ENCODE measurements around the gene PDAP1. TPM values are rescaled to one million over a fixed set of nuclear protein-coding genes. Genes with fewer than 3 reads are reported as not detected.
A peak's percentile ranks its signal among the peaks of the same experiment; 100 is the strongest.

PDAP1 gene
- total RNA-seq, 4 donors from 2014 or later: 85.9 to 116 (median 99.9) TPM

DNA sequence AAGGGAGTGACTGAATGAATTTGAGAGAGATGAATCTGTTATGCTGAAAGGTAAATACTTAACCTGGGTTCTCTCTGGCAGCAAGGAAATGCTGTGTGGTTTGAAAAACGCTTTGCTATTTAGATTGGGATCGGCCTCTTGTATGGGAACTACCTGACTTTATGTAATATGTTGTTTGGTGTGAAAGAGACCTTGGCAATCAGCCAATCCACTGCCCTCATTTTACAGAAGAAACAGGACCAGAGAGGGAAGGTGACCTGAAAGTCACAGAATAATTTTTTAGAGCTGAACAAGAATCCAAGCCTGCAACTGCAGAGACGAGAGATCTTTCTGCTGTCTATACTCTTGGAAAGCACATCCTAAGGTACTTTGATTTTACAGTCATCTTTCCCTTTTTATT, 1.4 kb upstream of the PDAP1 start:
- no peak for DNase-seq (ENCODE audit: extremely low spot score)
- 37% methylated on average over 3 of the region's 3 CpGs for WGBS
- H3K27me3 ChIP-seq: no peaks in the 10 kb centered on the region
- H3K36me3 ChIP-seq: peaks cover 30 to 52% (median 50%) of the 10 kb centered on the region in 4 donors
- no peaks in the 10 kb centered on the region for H3K9me3 ChIP-seq
- H3K4me1 ChIP-seq: peaks cover 40 to 51% (median 47%) of the 10 kb centered on the region in 4 donors
- TF ChIP-seq POLR2A (IDR thresholded peaks at IDR 0.05; ENCODE audit: low read depth) (no peak), EP300 (IDR thresholded peaks at IDR 0.05) (no peak), CTCF (IDR thresholded peaks at IDR 0.05) (no peak), POLR2AphosphoS5 (IDR thresholded peaks at IDR 0.05) (no peak)
- intact Hi-C loops (cut with DNase I): loop anchor here (5.0 kb wide), 1 partner anchor 43 kb away; no protein-coding TSS in a partner anchor
- H3K27ac ChIP-seq (replicated peaks in 1 of 4): peak overlapping the region; percentile 95 to 98 (median 95)
- peak overlapping the region; percentile 93 to 100 (median 97) for H3K4me3 ChIP-seq

GRCh38 chr7:99409192-99409572, 785 bp upstream of the PDAP1 start:
- no peak for TF ChIP-seq POLR2A (IDR thresholded peaks at IDR 0.05; ENCODE audit: low read depth)
- intact Hi-C loops (cut with DNase I): loop anchor here (5.0 kb wide), 1 partner anchor 42 kb away; no protein-coding TSS in a partner anchor
- H3K9me3 ChIP-seq: no peaks in the 10 kb centered on the region
- H3K27ac ChIP-seq (replicated peaks in 1 of 4): peak overlapping the region; percentile 95 to 98 (median 95)
- H3K27me3 ChIP-seq: no peaks in the 10 kb centered on the region
- H3K4me3 ChIP-seq: peak overlapping the region; percentile 93 to 100 (median 97)
- H3K36me3 ChIP-seq: peaks cover 32 to 52% (median 50%) of the 10 kb centered on the region in 4 donors
- under 1% methylated on average over 18 of the region's 18 CpGs for WGBS
- peaks cover 46 to 58% (median 53%) of the 10 kb centered on the region in 4 donors for H3K4me1 ChIP-seq
- DNase-seq (ENCODE audit: extremely low spot score): no peak

- WGBS: 1% methylated on average over 11 of the region's 28 CpGs
- Histone ChIP-seq H3K4me3 (peak overlapping the region; percentile 93 to 100 (median 97)), H3K27me3 (no peaks in the 10 kb centered on the region), H3K36me3 (peaks cover 30 to 52% (median 49%) of the 10 kb centered on the region in 4 donors), H3K27ac (replicated peaks in 1 of 4) (peak overlapping the region; percentile 95 to 98 (median 95)), H3K4me1 (peaks cover 46 to 62% (median 55%) of the 10 kb centered on the region in 4 donors), H3K9me3 (no peaks in the 10 kb centered on the region)
- TF ChIP-seq POLR2AphosphoS5 (IDR thresholded peaks at IDR 0.05) (no peak), POLR2A (IDR thresholded peaks at IDR 0.05; ENCODE audit: low read depth) (no peak), EP300 (IDR thresholded peaks at IDR 0.05) (no peak), CTCF (IDR thresholded peaks at IDR 0.05) (no peak)
- intact Hi-C loops (cut with DNase I): loop anchor here (5.0 kb wide), 1 partner anchor 41 kb away; no protein-coding TSS in a partner anchor
- no peak for DNase-seq (ENCODE audit: extremely low spot score)
Measured at GRCh38 chr7:99407872-99408378, 472 bp downstream of the PDAP1 start.

GRCh38 chr7:99406557-99406956, 1.8 kb downstream of the PDAP1 start:
- H3K4me1 ChIP-seq: peaks cover 46 to 62% (median 55%) of the 10 kb centered on the region in 4 donors
- intact Hi-C loops (cut with DNase I): loop anchor here (5.0 kb wide), 1 partner anchor 39 kb away; no protein-coding TSS in a partner anchor
- TF ChIP-seq CTCF (IDR thresholded peaks at IDR 0.05) (no peak), EP300 (IDR thresholded peaks at IDR 0.05) (no peak), POLR2A (IDR thresholded peaks at IDR 0.05; ENCODE audit: low read depth) (no peak), POLR2AphosphoS5 (IDR thresholded peaks at IDR 0.05) (no peak)
- peak overlapping the region in 1 of 4 donors; percentile 7 for H3K27ac ChIP-seq (replicated peaks in 1 of 4)
- DNase-seq (ENCODE audit: extremely low spot score): no peak
- H3K36me3 ChIP-seq: peaks cover 30 to 52% (median 49%) of the 10 kb centered on the region in 4 donors
- H3K27me3 ChIP-seq: no peaks in the 10 kb centered on the region
- 100% methylated on average over 1 of the region's 1 CpG for WGBS
- no peak overlapping the region for H3K4me3 ChIP-seq
- H3K9me3 ChIP-seq: no peaks in the 10 kb centered on the region

DNA sequence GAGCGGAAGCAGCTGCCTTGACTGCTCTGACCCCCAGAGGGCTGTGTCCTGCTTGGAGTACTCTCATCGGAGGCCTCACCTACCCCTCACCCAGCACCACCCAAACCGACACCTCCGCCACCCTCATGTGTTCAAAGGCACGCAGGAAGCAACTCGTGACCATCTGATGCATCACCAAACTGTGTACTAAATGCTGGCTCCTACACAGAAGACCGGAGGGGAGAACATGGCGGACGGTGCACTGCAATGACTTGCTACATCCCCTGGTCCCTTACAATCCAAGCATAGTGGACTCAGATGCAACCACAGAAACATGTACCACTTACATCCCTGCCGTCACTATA, 3.4 kb downstream of the PDAP1 start:
- intact Hi-C loops (cut with DNase I): loop anchor here (5.0 kb wide), 1 partner anchor 38 kb away; no protein-coding TSS in a partner anchor
- TF ChIP-seq POLR2A (IDR thresholded peaks at IDR 0.05; ENCODE audit: low read depth): no peak
- no peak for TF ChIP-seq EP300 (IDR thresholded peaks at IDR 0.05)
- TF ChIP-seq CTCF (IDR thresholded peaks at IDR 0.05): no peak
- peaks cover 41 to 51% (median 45%) of the 10 kb centered on the region in 4 donors for H3K4me1 ChIP-seq

More for the DNA sequence above, 3.4 kb downstream of the PDAP1 start:
- H3K36me3 ChIP-seq: peaks cover 36 to 53% (median 50%) of the 10 kb centered on the region in 4 donors
- H3K27ac ChIP-seq (replicated peaks in 1 of 4): no peak overlapping the region
- no peak for DNase-seq (ENCODE audit: extremely low spot score)
- H3K4me3 ChIP-seq: no peak overlapping the region
- H3K27me3 ChIP-seq: no peaks in the 10 kb centered on the region
- 85% methylated on average over 9 of the region's 10 CpGs for WGBS
- no peaks in the 10 kb centered on the region for H3K9me3 ChIP-seq
